Prostate gland (tissue), 2 donors: ENCODE measurements around the gene NLRP1. TPM values are rescaled to one million over a fixed set of nuclear protein-coding genes. Genes with fewer than 3 reads are reported as not detected.

Experiments
- DNase-seq: peaks from one replicate; pipeline ENCODE4 v3.0.0-alpha.2; 2019; ENCODE audit warnings: low spot score
- H3K27ac ChIP-seq, 2 donors: fragments of 200-600 bp; sonication (generic); 2 replicates each; pipeline ENCODE4 v1.5.1; 2017 to 2019
- H3K27me3 ChIP-seq: fragments of 200-600 bp; sonication (generic); replicated peaks from 2 replicates; pipeline ENCODE4 v1.5.1; 2019; ENCODE audit not compliant: insufficient read depth
- H3K36me3 ChIP-seq, 2 donors: fragments of 200-600 bp; sonication (generic); 1 replicate in 1 of 2; 2 replicates in 1 of 2; pipeline versions ENCODE4 v1.5.1 to v1.8.1; 2017 to 2019
- H3K4me1 ChIP-seq: fragments of 200-600 bp; sonication (generic); replicated peaks from 2 replicates; pipeline ENCODE4 v1.5.1; 2019
- H3K4me3 ChIP-seq, 2 donors: fragments of 200-600 bp; sonication (generic); 2 replicates each; pipeline ENCODE4 v1.5.1; 2017 to 2019
- H3K9me3 ChIP-seq: fragments of 200-600 bp; sonication (generic); 2 replicates; pipeline ENCODE4 v1.5.1; 2017
- CTCF ChIP-seq, 4 experiments: fragments of 200-600 bp in 2 of 4; fragments of 450-650 bp in 2 of 4; sonication (generic) in 2 of 4; IDR thresholded peaks; 1 replicate in 3 of 4; 2 replicates in 1 of 4; pipeline ENCODE4 v1.5.1; 2016 to 2019; ENCODE audit warnings: antibody characterized with exemption in 4 of 4, mild to moderate bottlenecking in 2 of 4, moderate library complexity in 2 of 4
- POLR2A ChIP-seq: fragments of 450-650 bp; IDR thresholded peaks from one replicate; pipeline ENCODE4 v1.6.1; 2016; ENCODE audit warnings: antibody characterized with exemption, mild to moderate bottlenecking
- POLR2AphosphoS5 ChIP-seq: sonication (generic); formaldehyde crosslinking; IDR thresholded peaks from one replicate; pipeline ENCODE4 v1.6.1; 2017; ENCODE audit warnings: antibody characterized with exemption
- WGBS: methylation state at CpG from one replicate; pipeline ENCODE4 v1.1.5; 2018; 5-methylcytosine and 5-hydroxymethylcytosine counted together
- intact Hi-C: fragments of 100-400 bp; cut with DNase I; formaldehyde crosslinking; loops from one replicate; pipeline ENCODE4 v1.14.2; 2022
- total RNA-seq, 2 donors: library from RNA; depleted of rRNA; stranded (reverse); fragments of >200 nt; gene quantifications; one replicate each; pipeline ENCODE4 v1.1.0, GENCODE V29; 2016

NLRP1 gene
- total RNA-seq, 2 donors from 2014 or later: 10.7 to 29.9 TPM

GRCh38 chr17:5541610-5542202 lies 42.6 kb downstream of the NLRP1 start:
- Histone ChIP-seq H3K27ac (no peak overlapping the region), H3K9me3 (no peaks in the 10 kb centered on the region), H3K36me3 (no peaks in the 10 kb centered on the region), H3K4me1 (no peaks in the 10 kb centered on the region), H3K27me3 (no peaks in the 10 kb centered on the region), H3K4me3 (no peak overlapping the region)
- intact Hi-C loops: no loop called here
- DNase-seq: no peak
- WGBS: 35% methylated on average over 6 of the region's 6 CpGs
- TF ChIP-seq CTCF (IDR thresholded peaks at IDR 0.05) (no peak), POLR2A (no peak), POLR2AphosphoS5 (no peak)

DNA sequence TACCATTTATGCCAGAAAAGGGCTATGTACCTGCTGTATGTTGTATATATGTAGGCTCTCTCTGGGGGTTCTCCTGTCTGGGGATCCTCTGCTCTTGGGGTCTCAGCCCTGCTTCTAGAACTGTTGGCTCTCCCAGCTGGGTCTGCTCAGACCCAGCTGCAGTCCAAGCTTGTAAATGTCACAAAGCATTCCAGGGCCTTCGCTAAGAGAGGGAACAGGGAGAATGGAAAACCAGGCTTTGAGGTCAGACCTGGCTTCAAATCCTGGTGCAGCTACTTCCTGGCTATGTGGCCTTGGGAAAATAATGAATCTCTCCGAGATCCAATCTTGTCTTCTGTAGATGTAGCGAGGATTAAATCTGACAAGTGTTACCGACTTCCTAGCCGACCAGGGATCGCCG lies 44.0 kb downstream of the NLRP1 start:
- H3K27me3 ChIP-seq: no peaks in the 10 kb centered on the region
- WGBS: 77% methylated on average over 7 of the region's 7 CpGs
- peak overlapping the region; percentile 37 to 52 for H3K27ac ChIP-seq
- H3K36me3 ChIP-seq: no peaks in the 10 kb centered on the region
- no peak for DNase-seq
- peak; percentile 20 for TF ChIP-seq POLR2AphosphoS5
- no peak for TF ChIP-seq CTCF (IDR thresholded peaks at IDR 0.05)
- no peak for TF ChIP-seq POLR2A
- intact Hi-C loops: no loop called here
- H3K9me3 ChIP-seq: no peaks in the 10 kb centered on the region
- H3K4me3 ChIP-seq: no peak overlapping the region
- H3K4me1 ChIP-seq: no peaks in the 10 kb centered on the region

GRCh38 chr17:5539286-5539685 lies 45.0 kb downstream of the NLRP1 start:
- peak overlapping the region in 1 of 2 donors; percentile 52 for H3K27ac ChIP-seq
- 92% methylated on average over 8 of the region's 8 CpGs for WGBS
- no peaks in the 10 kb centered on the region for H3K27me3 ChIP-seq
- no peaks in the 10 kb centered on the region for H3K36me3 ChIP-seq
- intact Hi-C loops: no loop called here
- DNase-seq: no peak
- H3K4me3 ChIP-seq: no peak overlapping the region
- H3K4me1 ChIP-seq: no peaks in the 10 kb centered on the region
- no peaks in the 10 kb centered on the region for H3K9me3 ChIP-seq
- TF ChIP-seq POLR2AphosphoS5 (no peak), POLR2A (no peak), CTCF (IDR thresholded peaks at IDR 0.05) (no peak)

- TF ChIP-seq POLR2A: no peak
- TF ChIP-seq CTCF (IDR thresholded peaks at IDR 0.05): no peak
- no peak for TF ChIP-seq POLR2AphosphoS5
- H3K9me3 ChIP-seq: no peaks in the 10 kb centered on the region
- H3K27ac ChIP-seq: no peak overlapping the region
- no peak for DNase-seq
- H3K4me3 ChIP-seq: no peak overlapping the region
- H3K4me1 ChIP-seq: no peaks in the 10 kb centered on the region
- no peaks in the 10 kb centered on the region for H3K36me3 ChIP-seq
- intact Hi-C loops: no loop called here
- WGBS: 64% methylated on average over 10 of the region's 11 CpGs
- no peaks in the 10 kb centered on the region for H3K27me3 ChIP-seq
Observed at GRCh38 chr17:5536866-5537650, 47.3 kb downstream of the NLRP1 start.

GRCh38 chr17:5535436-5535835 lies 48.9 kb downstream of the NLRP1 start:
- no peak for DNase-seq
- no peak overlapping the region for H3K27ac ChIP-seq
- H3K27me3 ChIP-seq: no peaks in the 10 kb centered on the region
- no peak overlapping the region for H3K4me3 ChIP-seq
- intact Hi-C loops: no loop called here
- no peaks in the 10 kb centered on the region for H3K36me3 ChIP-seq
- no peaks in the 10 kb centered on the region for H3K9me3 ChIP-seq
- WGBS: 100% methylated on average over 2 of the region's 2 CpGs
- no peak for TF ChIP-seq CTCF (IDR thresholded peaks at IDR 0.05)
- no peak for TF ChIP-seq POLR2A
- TF ChIP-seq POLR2AphosphoS5: no peak
- no peaks in the 10 kb centered on the region for H3K4me1 ChIP-seq
